HG03575 (cell line): ENCODE results near the gene OAT.

Experiments
- ATAC-seq: cut with Tn5 transposase; IDR thresholded peaks from one replicate; pipeline ENCODE4 v1.9.1; 2021; ENCODE audit not compliant: unreplicated experiment, insufficient number of reproducible peaks, low FRiP score; ENCODE audit errors: extremely low read depth

Gene OAT

DNA sequence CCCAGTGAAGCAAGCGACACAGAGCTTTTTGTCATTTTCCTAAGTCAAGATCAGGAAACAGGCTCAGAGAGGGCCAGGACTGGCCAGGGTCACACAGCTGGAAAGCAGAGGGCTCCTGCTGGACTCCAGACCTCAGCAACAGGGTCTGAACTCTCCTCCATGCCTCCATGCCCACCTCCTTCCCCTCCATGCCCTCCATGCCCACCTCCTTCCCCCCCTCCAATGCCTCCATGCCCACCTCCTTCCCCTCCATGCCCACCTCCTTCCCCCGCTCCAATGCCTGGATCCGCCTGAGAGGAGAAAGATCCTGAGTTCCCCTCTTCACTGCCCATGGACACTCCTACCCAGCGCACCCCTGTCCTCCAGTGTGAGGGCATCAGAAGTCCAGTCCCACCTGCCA lies 51.3 kb downstream of the OAT start:
- no peak for ATAC-seq

DNA sequence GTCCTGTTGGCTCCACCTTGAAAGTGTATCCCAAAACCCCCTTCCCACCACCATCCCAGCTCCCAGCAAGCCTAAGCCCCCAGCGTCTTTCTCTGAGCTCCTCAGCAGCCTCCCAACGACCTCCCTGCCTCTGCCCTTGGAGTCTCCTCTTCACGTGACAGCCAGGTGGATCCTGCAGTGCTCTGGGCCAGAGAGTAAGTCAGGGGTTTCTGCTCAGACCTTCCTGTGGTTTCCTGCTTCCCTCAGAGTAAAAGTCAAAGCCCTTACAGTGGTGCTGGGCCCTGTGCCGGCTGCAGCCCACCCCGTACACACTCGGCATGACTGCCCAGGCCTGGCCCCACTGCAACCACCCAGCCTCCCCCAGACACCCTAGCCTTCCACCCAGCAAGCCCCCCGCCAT lies 51.9 kb downstream of the OAT start:
- ATAC-seq = no peak

DNA sequence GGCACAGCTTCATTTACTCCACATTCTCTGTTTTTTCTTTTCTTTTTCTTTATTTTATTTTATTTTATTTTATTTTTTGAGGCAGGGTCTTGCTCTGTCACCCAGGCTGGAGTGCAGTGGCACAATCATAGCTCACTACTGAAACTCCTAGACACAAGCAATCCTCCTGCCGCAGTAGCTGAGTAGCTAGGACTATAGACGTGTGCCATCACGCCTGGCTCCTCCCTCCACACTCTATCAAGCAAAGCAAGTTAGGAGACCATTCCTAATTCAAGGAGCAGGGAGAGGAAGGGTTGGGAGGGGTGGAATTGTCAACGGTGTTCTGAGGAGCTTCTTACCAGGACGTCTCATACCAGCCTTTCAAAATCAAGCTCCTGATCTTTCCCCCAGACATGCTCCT lies 52.4 kb downstream of the OAT start:
- ATAC-seq = no peak

DNA sequence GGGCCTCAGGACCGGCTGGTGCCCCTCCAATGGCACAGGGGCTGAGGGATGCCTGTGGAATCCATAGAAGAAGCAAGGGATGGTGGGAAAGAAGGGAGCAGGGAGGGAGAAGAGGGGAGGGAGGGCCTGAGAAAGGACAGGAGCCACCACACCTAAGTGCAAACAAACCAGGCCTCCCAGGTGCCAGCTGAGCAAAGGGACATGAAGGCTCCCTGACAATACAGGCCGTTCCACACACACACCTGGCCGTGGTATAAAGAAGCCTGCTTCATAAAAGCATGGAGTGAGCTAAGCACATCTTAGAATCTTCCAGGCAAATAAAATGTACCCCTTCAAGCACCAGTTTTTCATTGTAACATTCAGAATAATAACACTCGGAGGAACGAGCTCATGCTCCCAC lies 54.0 kb downstream of the OAT start:
- no peak for ATAC-seq

DNA sequence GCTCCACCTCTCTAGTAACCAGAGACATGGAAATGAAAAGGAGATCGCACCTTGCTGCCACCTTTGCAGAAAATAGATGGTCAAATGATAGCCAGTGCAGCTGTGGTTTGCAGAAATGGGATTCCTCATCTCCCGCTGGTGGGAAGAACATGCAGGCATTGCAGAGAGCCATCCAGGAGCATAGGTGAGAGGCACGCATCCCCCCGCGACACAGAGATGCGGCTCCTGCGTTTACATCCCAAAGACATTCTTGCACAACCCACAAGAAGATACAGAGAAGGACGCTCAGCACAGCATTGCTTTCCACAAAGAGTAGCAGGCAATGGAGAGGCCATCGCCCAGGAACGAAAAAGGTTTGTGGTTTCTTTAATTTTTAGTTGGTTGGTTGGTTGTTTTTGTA lies 56.2 kb downstream of the OAT start:
- no peak for ATAC-seq

DNA sequence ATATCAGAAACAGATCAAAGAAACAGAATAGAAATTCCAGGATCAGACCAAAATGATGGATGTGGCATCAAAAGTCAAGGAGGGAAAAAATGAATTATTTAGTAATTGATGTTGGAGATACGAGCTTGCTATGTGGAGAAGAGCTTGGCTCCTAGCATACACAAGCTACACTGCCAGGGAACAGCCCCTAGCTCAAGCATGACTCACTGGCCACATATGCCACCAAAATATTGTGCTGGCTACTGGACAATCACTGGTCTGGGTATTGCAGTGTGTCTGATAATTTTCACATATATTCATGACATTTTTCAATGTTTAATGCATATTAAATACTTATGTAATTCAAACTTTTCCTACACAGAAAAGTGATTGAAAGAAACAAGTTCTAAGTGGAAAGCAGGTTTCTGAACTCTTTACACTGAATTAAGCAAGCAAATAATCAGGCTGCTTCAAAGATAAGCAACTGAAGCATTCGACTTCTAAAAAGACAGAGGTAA lies 59.3 kb downstream of the OAT start:
- ATAC-seq = no peak

DNA sequence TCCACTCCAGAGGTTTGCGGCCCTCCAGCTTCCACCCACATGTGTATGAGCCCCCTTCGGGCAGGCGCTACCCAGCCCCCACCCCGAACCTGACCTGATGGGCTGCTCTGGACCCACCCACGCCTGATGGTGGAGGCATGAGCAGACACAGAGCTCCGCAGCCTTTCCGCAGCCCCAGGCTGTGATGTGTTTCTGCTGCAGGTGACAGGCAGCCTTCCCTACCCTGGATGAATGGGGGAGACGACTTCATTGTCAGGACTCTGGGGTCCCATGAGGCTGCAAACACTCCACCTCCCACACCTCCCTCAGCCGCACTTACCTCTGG lies 61.2 kb downstream of the OAT start:
- ATAC-seq = no peak

DNA sequence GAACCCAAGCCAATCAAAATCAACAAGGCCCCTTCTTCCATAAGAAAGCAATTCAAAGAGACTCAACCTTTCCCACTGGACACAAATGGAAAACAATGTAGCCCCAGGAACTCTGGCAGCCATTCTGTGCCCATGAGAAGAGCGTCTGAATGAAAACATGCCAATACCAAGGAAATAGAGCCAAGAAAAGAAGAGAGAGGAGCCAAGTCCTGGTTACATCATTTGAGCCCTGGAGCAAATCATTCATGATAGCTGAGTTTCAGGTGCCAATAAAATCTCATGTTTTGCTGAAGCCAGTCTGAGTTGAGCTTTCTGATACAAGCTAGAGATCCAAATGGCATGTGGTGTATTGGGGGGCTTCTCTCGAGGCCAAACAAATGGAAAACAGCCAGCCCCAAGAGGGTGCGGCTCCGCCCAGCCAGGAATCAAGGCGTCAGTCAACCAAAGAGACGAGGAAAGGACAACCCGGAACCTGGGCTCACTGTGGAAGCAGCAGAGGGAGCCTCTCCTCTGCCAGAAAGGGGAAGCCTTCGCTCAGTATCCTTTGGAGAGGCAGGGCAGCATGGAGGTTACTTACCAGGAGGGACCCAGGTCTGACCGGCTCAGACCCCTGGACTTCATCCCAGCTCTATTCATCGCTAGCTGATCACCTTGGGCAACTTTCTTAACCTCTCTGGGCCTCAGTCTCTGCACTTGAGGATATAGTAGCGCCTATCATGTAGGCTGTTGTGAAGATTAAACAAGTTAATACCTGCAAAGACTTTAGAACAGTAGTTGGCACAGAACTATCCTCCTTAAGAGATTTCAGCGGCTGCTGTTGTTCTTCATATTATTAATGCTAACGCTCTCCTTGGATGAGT lies 61.8 kb downstream of the OAT start:
- ATAC-seq = no peak

DNA sequence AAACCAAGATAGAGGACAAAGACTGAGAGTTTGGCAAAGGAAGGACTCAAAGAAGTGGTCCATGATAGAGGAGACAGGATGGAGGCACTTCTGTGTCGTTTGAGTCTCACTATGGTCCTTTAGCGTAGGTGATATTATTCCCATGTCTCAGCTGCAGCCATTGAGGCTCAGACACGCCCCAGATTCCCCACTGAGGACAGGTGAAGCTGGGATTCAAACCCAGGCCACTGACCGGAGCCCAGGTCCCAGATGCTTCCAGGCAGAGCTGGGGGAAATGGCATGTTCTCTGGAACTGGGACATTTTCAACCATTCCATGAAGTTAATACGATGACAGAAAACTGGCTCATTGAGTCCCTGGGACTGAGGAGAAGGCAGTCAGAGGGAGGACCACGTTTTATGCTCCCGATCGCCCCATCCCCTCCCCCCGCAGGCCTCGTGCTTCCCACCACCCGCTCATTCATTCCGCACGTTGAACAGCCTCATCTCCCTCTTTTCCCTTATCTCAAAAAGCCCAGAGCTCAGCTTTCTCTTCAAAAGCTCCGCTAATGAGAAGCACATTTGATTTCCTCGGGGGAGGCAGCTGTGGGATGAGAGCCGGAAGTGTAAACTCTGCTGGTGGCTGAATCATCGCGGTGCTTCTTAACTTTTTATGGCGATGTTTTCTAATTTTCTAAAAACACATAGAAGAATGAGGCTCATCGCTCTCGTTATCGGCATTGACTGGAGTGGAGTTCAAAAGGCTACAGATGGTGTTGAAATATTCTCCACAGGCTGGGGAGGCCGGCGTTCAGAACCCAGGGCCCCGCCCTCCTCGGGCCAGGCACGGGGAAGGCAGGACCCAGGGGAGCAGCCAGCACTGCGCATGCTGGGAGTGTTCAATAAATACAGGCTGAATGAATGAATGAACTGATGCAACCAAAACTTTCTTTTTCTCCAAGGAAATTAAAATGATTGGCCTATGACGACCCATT lies 64.0 kb downstream of the OAT start:
- ATAC-seq = no peak

DNA sequence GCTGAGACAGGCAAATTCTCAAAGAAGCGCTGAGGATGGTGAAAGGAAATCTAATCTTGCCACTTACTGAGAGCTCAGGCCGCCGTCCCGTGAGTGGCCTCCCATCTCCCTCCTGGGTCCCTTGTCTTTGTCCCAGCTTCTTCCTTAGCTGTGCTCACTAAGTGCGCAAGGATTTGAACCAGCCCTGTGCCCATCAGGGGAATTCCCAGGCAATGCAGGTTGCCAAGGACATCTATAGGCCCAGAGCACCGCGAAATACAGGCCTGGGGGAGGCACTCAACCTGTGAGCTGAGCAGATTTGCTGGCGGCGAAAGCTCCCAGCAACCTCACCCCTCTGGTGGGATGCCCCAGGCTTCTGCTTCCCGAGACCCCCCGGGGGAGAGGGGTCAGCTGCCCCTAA lies 64.8 kb downstream of the OAT start:
- ATAC-seq = no peak

DNA sequence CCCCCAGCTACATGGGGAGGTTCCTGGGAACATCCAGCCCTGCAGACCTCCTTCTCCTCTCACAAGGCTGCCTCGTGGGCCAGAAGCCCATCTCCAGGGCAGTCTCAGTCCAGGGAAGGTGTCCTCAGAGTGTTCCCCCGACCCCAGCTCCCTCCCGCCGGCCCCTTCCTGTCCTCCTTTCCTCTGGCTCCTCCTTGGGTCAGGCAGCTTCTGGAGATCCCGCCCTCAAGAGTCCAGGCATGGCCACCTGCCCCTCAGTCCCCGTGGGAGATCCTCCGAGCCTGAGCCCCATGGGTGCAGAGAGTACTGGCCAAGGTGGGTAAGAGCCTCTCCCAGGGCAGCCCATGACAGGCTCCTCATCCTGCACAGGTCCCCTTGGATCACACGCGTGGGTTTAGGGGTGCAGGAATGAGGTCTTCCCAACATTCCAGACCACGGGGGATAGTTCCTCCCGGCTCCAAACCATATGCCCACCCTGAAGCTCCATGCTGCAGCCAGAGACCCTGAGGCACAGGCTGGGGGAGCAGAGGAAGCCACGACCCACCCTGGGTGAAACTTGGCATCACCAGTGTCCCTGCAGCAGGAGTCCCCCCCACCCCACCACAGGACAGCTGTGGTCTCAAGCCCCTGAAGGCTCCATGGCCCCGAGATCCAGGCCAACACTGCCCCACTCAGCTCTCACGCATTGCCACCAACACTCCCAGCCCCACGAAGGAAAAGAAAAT lies 65.5 kb downstream of the OAT start:
- no peak for ATAC-seq

DNA sequence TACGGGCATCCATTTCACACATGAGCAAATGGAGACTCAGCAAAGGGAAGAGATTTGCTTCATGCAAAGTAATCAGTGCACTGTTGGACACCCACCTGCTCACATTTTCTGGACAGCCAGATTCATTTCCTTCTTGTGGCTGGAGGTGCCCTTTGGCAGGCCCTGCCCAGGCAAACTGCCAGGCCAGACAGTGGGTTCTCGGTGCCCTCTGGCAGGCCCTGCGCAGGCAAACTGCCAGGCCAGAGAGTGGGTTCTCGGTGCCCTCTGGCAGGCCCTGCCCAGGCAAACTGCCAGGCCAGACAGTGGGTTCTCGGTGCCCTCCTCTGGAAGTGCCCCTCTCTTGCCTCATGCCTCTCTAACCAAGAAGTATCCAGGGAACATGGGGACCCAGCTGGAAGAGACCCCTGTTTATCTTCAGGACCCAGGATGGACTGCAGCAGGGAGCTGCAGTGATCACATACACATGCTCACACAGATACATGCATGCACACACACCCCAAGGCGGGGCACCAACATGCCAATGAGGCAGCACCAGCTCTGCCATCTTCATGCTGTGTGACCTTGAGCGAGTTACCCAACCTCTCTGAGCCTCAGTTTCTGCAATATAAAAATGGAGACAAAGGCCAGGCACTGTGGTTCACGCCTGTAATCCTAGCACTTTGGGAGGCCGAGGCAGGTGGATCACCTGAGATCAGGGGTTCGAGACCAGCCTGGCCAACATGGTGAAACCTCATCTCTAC lies 67.1 kb downstream of the OAT start:
- ATAC-seq = no peak

DNA sequence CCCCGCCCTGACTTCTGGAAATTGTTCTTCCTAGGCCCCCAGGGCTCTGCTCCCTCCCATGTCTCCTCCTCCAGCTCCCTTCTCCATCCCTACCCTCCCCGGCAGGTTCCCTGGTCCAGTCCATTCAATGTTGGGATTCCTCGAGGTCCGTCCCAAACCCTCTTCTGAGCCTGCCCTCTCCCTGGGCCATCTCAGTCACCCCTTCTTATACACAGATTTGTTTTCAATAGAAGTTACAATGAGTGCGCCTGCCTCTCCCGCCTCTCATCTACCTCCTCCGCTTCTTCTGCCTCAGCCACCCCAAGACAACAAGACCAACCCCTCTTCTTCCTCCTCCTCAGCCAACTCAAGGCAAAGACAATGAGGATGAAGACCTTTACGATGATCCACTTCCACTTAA lies 67.9 kb downstream of the OAT start:
- ATAC-seq = no peak

DNA sequence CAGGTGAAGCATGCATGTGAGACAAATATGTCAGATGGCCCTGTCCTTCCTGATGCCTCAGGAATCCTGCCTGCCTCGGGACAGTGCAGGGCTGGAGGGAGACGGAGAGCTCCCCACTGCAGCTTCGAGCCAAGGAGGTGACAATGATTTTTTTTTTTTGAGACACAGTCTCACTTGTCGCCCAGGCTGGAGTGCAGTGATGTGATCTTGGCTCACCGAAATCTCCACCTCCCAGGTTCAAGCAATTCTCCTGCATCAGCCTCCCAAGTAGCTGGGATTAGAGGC lies 68.8 kb downstream of the OAT start:
- no peak for ATAC-seq

DNA sequence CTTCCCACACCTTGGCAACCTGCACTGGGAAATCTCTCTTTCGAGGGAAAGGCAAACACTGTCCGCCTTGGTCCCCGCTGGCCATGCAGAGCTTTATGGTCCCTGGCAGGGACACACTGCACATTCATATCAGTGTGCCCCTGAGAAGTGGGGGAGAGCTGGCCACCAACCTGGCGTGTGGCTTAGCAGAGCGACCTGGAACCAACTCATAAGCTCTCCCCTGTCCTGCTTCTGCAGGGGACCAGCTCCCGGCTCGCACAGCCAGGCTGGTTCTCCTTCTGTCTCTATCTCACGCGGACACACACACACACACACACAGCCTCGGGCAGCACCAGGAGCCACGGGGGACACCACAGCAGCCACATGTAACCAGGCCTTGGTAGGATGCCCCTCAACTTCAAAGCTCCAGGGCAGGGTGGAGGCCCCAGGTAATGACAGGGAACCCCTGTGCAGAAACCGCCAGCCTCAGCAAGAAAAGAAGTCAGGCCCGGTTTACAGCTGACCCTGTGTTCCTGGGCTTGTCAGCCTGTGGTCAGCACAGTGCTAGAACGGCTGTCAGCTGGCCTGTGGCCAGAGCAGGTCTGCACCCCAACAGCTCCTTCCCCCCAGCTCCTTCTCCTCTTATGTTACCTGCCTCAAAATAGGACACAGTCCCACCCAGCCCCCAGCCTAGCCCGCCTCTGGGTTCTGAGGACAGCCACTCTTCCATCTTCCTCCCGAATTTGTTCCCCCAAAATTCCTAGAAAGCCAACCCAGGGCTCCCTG lies 69.3 kb downstream of the OAT start:
- ATAC-seq = no peak

DNA sequence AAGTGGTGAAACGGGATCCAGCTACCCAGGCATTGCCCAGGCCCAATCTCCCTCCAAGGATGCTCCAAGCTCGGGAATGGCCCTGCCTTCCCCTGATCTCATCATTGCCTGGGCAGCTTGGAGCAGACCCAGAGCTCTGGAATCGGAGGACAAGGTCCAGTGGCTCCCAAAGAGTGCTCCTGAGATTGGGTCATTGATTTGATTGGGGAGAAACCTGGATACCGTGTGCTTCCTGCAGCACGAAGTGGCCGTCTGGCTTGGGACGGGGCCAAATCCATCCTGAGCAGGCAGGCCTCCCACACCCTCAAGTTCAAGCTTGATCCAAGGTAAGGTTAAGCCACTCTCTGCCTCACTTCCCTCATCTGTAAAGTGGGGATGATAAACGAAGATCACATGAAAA lies 69.9 kb downstream of the OAT start:
- ATAC-seq = no peak

DNA sequence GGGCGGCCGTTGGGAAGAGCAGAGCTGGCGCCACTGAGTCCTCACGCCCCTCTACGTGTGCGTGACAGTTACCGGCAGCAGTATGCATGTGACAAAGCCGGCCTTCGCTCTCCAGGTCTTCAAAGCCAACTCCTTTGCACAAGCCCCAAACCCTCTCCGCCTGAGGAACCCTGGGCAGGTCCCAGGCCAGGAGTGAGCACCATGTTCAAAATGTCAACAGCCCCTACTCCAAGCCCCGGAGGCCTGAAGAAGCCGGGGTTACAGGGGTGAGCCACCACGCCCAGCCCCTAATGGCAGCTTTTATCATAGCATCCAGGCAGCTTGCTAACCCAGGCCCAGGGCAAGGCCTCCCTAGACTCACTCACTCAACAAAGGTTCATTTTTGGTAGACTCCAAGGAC lies 70.8 kb downstream of the OAT start:
- no peak for ATAC-seq
